ENCODE results near the gene ITGB5.

Gene ITGB5

DNA sequence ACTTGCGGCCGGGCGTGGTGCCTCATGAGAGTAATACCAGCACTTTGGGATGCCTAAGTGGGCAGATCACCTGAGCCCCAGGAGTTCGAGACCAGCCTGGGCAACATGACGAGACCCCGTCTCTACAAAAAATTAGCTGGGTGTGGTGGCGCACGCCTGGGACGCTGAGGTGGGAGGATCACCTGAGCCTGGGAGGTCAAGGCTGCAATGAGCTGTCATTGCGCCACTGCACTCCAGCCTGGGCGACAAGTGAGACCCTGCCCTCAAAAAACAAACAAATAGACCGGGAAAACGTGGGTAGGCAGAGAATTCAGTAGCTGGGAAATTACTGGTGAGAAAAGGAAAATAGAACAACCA lies 156.2 kb downstream of the ITGB5 start:
- DNase-seq (ENCODE audit: low read depth) = no peak
- TF ChIP-seq, protein P1, sequence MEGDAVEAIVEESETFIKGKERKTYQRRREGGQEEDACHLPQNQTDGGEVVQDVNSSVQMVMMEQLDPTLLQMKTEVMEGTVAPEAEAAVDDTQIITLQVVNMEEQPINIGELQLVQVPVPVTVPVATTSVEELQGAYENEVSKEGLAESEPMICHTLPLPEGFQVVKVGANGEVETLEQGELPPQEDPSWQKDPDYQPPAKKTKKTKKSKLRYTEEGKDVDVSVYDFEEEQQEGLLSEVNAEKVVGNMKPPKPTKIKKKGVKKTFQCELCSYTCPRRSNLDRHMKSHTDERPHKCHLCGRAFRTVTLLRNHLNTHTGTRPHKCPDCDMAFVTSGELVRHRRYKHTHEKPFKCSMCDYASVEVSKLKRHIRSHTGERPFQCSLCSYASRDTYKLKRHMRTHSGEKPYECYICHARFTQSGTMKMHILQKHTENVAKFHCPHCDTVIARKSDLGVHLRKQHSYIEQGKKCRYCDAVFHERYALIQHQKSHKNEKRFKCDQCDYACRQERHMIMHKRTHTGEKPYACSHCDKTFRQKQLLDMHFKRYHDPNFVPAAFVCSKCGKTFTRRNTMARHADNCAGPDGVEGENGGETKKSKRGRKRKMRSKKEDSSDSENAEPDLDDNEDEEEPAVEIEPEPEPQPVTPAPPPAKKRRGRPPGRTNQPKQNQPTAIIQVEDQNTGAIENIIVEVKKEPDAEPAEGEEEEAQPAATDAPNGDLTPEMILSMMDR (IDR thresholded peaks at IDR 0.05; ENCODE audit: insufficient read depth, low read depth, low read length, missing control alignments) = no peak
- H3K4me3 ChIP-seq (ENCODE audit: low read length) = peak overlapping the region; percentile 96

DNA sequence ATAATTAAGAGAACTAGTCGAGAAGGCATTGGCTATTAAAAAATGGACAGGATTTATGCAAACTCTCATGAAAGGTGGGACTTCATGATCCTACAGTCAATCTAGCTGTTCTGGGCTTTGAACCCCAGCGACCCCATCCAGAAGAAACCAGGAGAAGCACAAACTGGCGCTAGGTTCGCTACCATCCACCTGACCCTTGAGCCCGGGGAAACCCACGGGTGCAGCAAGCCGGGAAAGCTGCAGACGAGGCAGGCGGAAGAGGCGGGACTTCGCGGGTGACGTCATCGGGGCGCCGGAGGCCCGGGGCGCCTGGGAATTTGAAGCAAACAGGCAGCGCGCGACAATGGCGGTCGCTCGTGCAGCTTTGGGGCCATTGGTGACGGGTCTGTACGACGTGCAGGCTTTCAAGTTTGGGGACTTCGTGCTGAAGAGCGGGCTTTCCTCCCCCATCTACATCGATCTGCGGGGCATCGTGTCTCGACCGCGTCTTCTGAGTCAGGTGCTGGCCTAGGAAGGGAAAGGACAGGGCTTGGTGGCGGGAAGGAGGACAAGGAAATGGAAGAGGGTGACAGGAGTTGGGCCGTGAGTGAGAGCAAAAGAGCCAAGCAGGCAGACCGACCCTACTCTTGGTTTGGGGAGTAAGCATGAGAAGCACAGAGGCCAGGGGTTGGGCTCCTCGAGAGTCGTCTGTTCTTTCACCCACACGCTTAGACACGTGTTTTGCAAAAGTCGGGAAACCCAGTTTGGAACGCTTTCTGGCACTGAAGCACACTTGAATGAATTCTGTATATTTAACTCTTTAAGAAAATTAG lies 156.8 kb downstream of the ITGB5 start, which contains the start of gene UMPS:
Gene UMPS (plus strand): TSS at position 324 of the 812 bp plus-strand sequence. CDS start 20 bp downstream, at position 344.
- DNase-seq (ENCODE audit: low read depth) = peak; percentile 81
- TF ChIP-seq, protein P1 (IDR thresholded peaks at IDR 0.05; ENCODE audit: insufficient read depth, low read depth, low read length, missing control alignments) = no peak
- peak within 1 kb of the TSS; percentile 96 for H3K4me3 ChIP-seq (ENCODE audit: low read length)

DNA sequence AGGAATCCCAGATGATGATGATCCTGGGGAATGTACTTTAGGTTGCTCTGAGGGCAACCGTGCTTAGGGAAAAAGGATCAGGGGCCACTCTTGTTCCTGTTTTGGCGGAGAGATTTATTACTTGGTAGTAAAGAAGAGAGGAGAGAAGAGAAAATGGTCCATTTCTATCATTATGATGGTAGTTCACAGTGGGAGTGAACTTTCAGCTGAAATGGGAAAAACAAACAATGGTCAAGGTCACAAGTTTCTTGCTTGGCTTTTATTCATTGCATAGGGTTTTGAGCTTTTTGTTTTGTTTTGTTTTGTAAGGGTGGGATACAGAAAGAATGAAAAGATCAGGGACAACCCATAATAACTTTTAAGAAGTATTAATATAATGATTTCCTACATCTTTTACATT lies 164.6 kb downstream of the ITGB5 start:
- no peak for DNase-seq (ENCODE audit: low read depth)
- TF ChIP-seq, protein P1 (IDR thresholded peaks at IDR 0.05; ENCODE audit: insufficient read depth, low read depth, low read length, missing control alignments) = no peak
- H3K4me3 ChIP-seq (ENCODE audit: low read length) = no peak overlapping the region

GRCh38 chr3:124714223-124714853 lies 172.8 kb downstream of the ITGB5 start:
- DNase-seq (ENCODE audit: low read depth) = no peak
- H3K4me3 ChIP-seq (ENCODE audit: low read length) = no peak overlapping the region
- TF ChIP-seq, protein P1 (IDR thresholded peaks at IDR 0.05; ENCODE audit: insufficient read depth, low read depth, low read length, missing control alignments) = no peak

Data from epithelial cell of esophagus (primary cell).